OCI-LY1 (cell line): ENCODE data around the gene TDRD12.

Experiments used
- CTCF ChIP-seq: fragments of 200-600 bp; sonication (generic), shearing (Covaris generic); IDR thresholded peaks from 2 replicates; pipeline ENCODE4 v1.5.1; 2017; ENCODE audit warnings: mild to moderate bottlenecking, antibody characterized with exemption, low read length, moderate library complexity, mixed read lengths
- EZH2 ChIP-seq: fragments of 200-600 bp; sonication (generic), shearing (Covaris generic); IDR thresholded peaks from 2 replicates; pipeline ENCODE4 v1.8.0; 2017; ENCODE audit warnings: borderline replicate concordance, mixed run types, mild to moderate bottlenecking, antibody characterized with exemption, low read length, moderate library complexity, mixed read lengths

- TF ChIP-seq EZH2 (no peak), CTCF (peak; percentile 14; the same call in 1 of the 2 replicates)
Observed at GRCh38 chr19:32677657-32678056, 41.9 kb upstream of the TDRD12 start.
